Iris pigment epithelial cell (primary cell): ENCODE data around the gene KIF12.
"Not testable (repeated sequence)": the region's sequence is repeated elsewhere in the genome, so short reads cannot be mapped to it uniquely, and the experiment has no call there.

Experiments
- DNase-seq: peaks from one replicate; pipeline ENCODE4 v3.0.0-alpha.2; 2011; ENCODE audit warnings: low read depth

The KIF12 gene

GRCh38 chr9:114046875-114047274 is 52.2 kb downstream of the KIF12 start:
- no peak for DNase-seq

DNA sequence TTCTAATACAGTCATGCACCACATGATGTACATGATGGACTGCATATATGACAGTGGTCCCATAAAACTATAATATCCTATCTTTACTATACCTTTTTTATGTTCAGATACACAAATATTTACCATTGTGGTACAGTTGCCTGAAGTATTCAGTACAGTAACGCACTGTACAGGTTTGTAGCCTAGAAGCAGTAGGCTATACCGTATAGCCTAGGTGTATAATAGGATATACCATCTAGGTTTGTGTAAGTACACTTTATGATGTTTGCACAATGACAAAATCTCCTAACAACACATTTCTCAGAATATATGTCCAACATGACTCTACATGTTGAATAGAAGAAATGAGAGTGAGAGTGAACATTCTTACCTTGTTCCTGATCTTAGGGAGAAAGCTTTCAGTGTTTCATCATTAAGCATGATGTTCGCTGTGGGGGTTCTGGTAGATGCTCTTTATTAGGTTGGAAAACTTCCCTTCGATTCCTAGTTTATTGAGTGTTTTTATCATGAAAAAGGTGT is 52.8 kb downstream of the KIF12 start:
- no peak for DNase-seq

- DNase-seq, result not testable (repeated sequence)
Observed at GRCh38 chr9:114043660-114044059, 55.4 kb downstream of the KIF12 start.
